Measurements from ENCODE around the gene SLC45A1. TPM values are rescaled to one million over a fixed set of nuclear protein-coding genes. Genes with fewer than 3 reads are reported as not detected.

The SLC45A1 gene
- polyA plus RNA-seq, 3 donors, result 0.21 TPM; not detected in 2

- DNase-seq, result no peak
- Mint-ChIP-seq H3K36me3 (no peaks in the 10 kb centered on the region), H3K27ac (no peak overlapping the region), H3K4me3 (no peak overlapping the region), H3K27me3 (ENCODE audit: low read depth in 3 of 3) (peaks cover 0 to 5% (median 2%) of the 10 kb centered on the region in 3 donors), H3K9me3 (peaks cover 0 to 4% (median 0%) of the 10 kb centered on the region in 7 donors), H3K4me1 (no peaks in the 10 kb centered on the region)
- Histone ChIP-seq H3K27me3 (ENCODE audit: control insufficient read depth in 2 of 2, insufficient read depth in 2 of 2, low read length in 2 of 2) (no peaks in the 10 kb centered on the region), H3K79me2 (ENCODE audit: insufficient read depth, low read length) (no peaks in the 10 kb centered on the region), H2AFZ (ENCODE audit: insufficient read depth, low read depth, low read length, poor library complexity, severe bottlenecking) (no peak overlapping the region), H3K4me1 (ENCODE audit: control insufficient read depth in 1 of 2, insufficient read depth in 2 of 2, low read length in 2 of 2) (no peaks in the 10 kb centered on the region), H3K36me3 (replicated peaks in 1 of 2; ENCODE audit: control insufficient read depth in 1 of 2, insufficient read depth in 2 of 2, low read length in 2 of 2) (no peaks in the 10 kb centered on the region), H4K20me1 (ENCODE audit: insufficient read depth, low read length) (no peaks in the 10 kb centered on the region), H3K27ac (ENCODE audit: low read depth in 1 of 2, low read length in 2 of 2) (no peak overlapping the region), H3K9ac (ENCODE audit: insufficient read depth, low read length, poor library complexity, severe bottlenecking) (no peak overlapping the region), H3K4me3 (replicated peaks in 1 of 3; ENCODE audit: low read depth in 2 of 3, low read length in 3 of 3) (no peak overlapping the region), H3K9me3 (replicated peaks in 1 of 2; ENCODE audit: control insufficient read depth in 1 of 2, insufficient read depth in 1 of 2, low read length in 2 of 2) (no peaks in the 10 kb centered on the region), H3K4me2 (replicated peaks; ENCODE audit: extremely low read depth, low read length, poor library complexity, severe bottlenecking) (no peak overlapping the region)
- no peak for TF ChIP-seq CTCF (IDR thresholded peaks at IDR 0.05)
- 83% methylated on average over 1 of the region's 4 CpGs for WGBS (ENCODE audit: insufficient coverage)
- intact Hi-C loops (cut with micrococcal nuclease), result no loop called here
These were observed 20.7 kb upstream of the SLC45A1 start for GRCh38 chr1:8297245-8297644.

GRCh38 chr1:8299963-8300362 lies 18.0 kb upstream of the SLC45A1 start:
- TF ChIP-seq CTCF (IDR thresholded peaks at IDR 0.05), result no peak
- H3K4me3 ChIP-seq (replicated peaks in 1 of 3; ENCODE audit: low read depth in 2 of 3, low read length in 3 of 3), result no peak overlapping the region
- no peaks in the 10 kb centered on the region for H3K27me3 ChIP-seq (ENCODE audit: control insufficient read depth in 2 of 2, insufficient read depth in 2 of 2, low read length in 2 of 2)
- 100% methylated on average over 2 of the region's 5 CpGs for WGBS (ENCODE audit: insufficient coverage)
- peaks cover 3 to 11% (median 4%) of the 10 kb centered on the region in 3 donors for H3K27me3 Mint-ChIP-seq (ENCODE audit: low read depth in 3 of 3)
- no peaks in the 10 kb centered on the region for H3K4me1 Mint-ChIP-seq
- no peak overlapping the region for H3K4me2 ChIP-seq (replicated peaks; ENCODE audit: extremely low read depth, low read length, poor library complexity, severe bottlenecking)
- H3K36me3 Mint-ChIP-seq, result no peaks in the 10 kb centered on the region
- no peak overlapping the region for H2AFZ ChIP-seq (ENCODE audit: insufficient read depth, low read depth, low read length, poor library complexity, severe bottlenecking)
- H3K9me3 Mint-ChIP-seq, result peaks cover 0 to 4% (median 0%) of the 10 kb centered on the region in 7 donors
- no peak overlapping the region for H3K27ac Mint-ChIP-seq
- no peaks in the 10 kb centered on the region for H3K36me3 ChIP-seq (replicated peaks in 1 of 2; ENCODE audit: control insufficient read depth in 1 of 2, insufficient read depth in 2 of 2, low read length in 2 of 2)
- H3K4me3 Mint-ChIP-seq, result no peak overlapping the region
- no peaks in the 10 kb centered on the region for H3K79me2 ChIP-seq (ENCODE audit: insufficient read depth, low read length)
- intact Hi-C loops (cut with micrococcal nuclease), result no loop called here
- DNase-seq, result no peak
- no peaks in the 10 kb centered on the region for H4K20me1 ChIP-seq (ENCODE audit: insufficient read depth, low read length)
- H3K9ac ChIP-seq (ENCODE audit: insufficient read depth, low read length, poor library complexity, severe bottlenecking), result no peak overlapping the region
- no peaks in the 10 kb centered on the region for H3K4me1 ChIP-seq (ENCODE audit: control insufficient read depth in 1 of 2, insufficient read depth in 2 of 2, low read length in 2 of 2)
- H3K27ac ChIP-seq (ENCODE audit: low read depth in 1 of 2, low read length in 2 of 2), result no peak overlapping the region
- no peaks in the 10 kb centered on the region for H3K9me3 ChIP-seq (replicated peaks in 1 of 2; ENCODE audit: control insufficient read depth in 1 of 2, insufficient read depth in 1 of 2, low read length in 2 of 2)
